ENCODE measurements around the gene ZMYND12.
"Not testable (repeated sequence)": the region's sequence is repeated elsewhere in the genome, so short reads cannot be mapped to it uniquely, and the experiment has no call there.

ZMYND12 gene

GRCh38 chr1:42456010-42456753 lies at the start of gene ZMYND12, which contains the start of gene PPCS:
ZMYND12 (minus strand) TSS chr1:42456022; CDS start chr1:42455997, 25 bp downstream.
PPCS (plus strand) TSS chr1:42456543; CDS start chr1:42456566, 23 bp downstream.
- peak; percentile 94 for DNase-seq

- DNase-seq: no peak
Measured at GRCh38 chr1:42504535-42505128, 48.8 kb upstream of the ZMYND12 start.

- not testable (repeated sequence) for DNase-seq
Measured at GRCh38 chr1:42502031-42502430, 46.2 kb upstream of the ZMYND12 start.

GRCh38 chr1:42490237-42490636 lies 34.4 kb upstream of the ZMYND12 start:
- DNase-seq: no peak

GRCh38 chr1:42484382-42484781 lies 28.6 kb upstream of the ZMYND12 start:
- DNase-seq: no peak

GRCh38 chr1:42482635-42483153 lies 26.9 kb upstream of the ZMYND12 start:
- no peak for DNase-seq

GRCh38 chr1:42480921-42481320 lies 25.1 kb upstream of the ZMYND12 start:
- no peak for DNase-seq

GRCh38 chr1:42479621-42480020 lies 23.8 kb upstream of the ZMYND12 start:
- DNase-seq: no peak

- DNase-seq: no peak
Measured at GRCh38 chr1:42477775-42478174, 22.0 kb upstream of the ZMYND12 start.

GRCh38 chr1:42477354-42477753 lies 21.5 kb upstream of the ZMYND12 start:
- not testable (repeated sequence) for DNase-seq

GRCh38 chr1:42476605-42477004 lies 20.8 kb upstream of the ZMYND12 start:
- no peak for DNase-seq

GRCh38 chr1:42469727-42470126 lies 13.9 kb upstream of the ZMYND12 start:
- DNase-seq: no peak

GRCh38 chr1:42466030-42466429 lies 10.2 kb upstream of the ZMYND12 start:
- no peak for DNase-seq

GRCh38 chr1:42463921-42464320 lies 8.1 kb upstream of the ZMYND12 start:
- no peak for DNase-seq

- DNase-seq: peak; percentile 95
Measured at GRCh38 chr1:42462828-42463763, 7.3 kb upstream of the ZMYND12 start, which contains the start of gene CCDC30. CCDC30 (plus strand) TSS chr1:42463286; CDS start chr1:42480552, 17,266 bp downstream.

- no peak for DNase-seq
Measured at GRCh38 chr1:42461196-42461595, 5.4 kb upstream of the ZMYND12 start.

- DNase-seq: peak; percentile 67
Measured at GRCh38 chr1:42456754-42457089, 900 bp upstream of the ZMYND12 start.

GRCh38 chr1:42454403-42454802 lies 1.4 kb downstream of the ZMYND12 start:
- DNase-seq: no peak

GRCh38 chr1:42453386-42453785 lies 2.4 kb downstream of the ZMYND12 start:
- no peak for DNase-seq

GRCh38 chr1:42450061-42450460 lies 5.8 kb downstream of the ZMYND12 start:
- DNase-seq: no peak

- no peak for DNase-seq
Measured at GRCh38 chr1:42449256-42449655, 6.6 kb downstream of the ZMYND12 start.

- DNase-seq: no peak
Measured at GRCh38 chr1:42442662-42443061, 13.2 kb downstream of the ZMYND12 start.

GRCh38 chr1:42439940-42440339 lies 15.9 kb downstream of the ZMYND12 start:
- DNase-seq: no peak
